Hepatocyte (in vitro differentiated cells): ENCODE results near the gene CFAP298.

ENCODE experiments used
- CTCF ChIP-seq: fragments of 200-600 bp; sonication (generic); IDR thresholded peaks from 2 replicates; pipeline ENCODE4 v1.5.1; 2016; ENCODE audit warnings: antibody characterized with exemption, mild to moderate bottlenecking; ENCODE audit not compliant: poor library complexity
- EZH2 ChIP-seq: fragments of 200-600 bp; sonication (generic); IDR thresholded peaks from 2 replicates; pipeline ENCODE4 v1.6.1; 2016; ENCODE audit warnings: antibody characterized with exemption, mild to moderate bottlenecking, borderline replicate concordance
- EZH2phosphoT487 ChIP-seq: fragments of 200-600 bp; sonication (generic); IDR thresholded peaks from one replicate; pipeline ENCODE4 v1.6.1; 2018; ENCODE audit warnings: antibody characterized with exemption, mild to moderate bottlenecking, low read depth, moderate library complexity; ENCODE audit not compliant: unreplicated experiment, severe bottlenecking

DNA sequence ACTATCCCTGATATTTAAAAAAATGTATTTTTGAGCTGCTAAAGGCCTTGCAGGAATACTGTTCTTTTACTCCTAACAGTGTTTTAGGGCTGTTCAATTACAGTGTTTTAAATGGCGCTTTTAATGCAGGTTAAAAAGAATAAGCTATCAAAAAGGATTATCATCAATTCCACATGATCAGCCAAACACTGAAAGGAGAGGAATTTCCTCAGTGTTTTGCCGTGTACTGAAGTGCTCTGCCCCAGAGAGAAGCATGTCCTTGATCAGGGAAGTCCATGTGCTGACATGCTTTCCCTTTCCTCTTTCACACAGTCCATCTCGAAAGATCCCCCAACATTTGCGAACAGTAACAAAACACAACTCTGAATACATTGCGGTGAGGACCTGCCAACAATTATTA lies 3.3 kb downstream of the CFAP298 start:
- TF ChIP-seq CTCF, result no peak
- no peak for TF ChIP-seq EZH2phosphoT487
- no peak for TF ChIP-seq EZH2
